Right cardiac atrium (tissue), 5 donors: Measurements from ENCODE around the gene ABCA9. TPM values are rescaled to one million over a fixed set of nuclear protein-coding genes. Genes with fewer than 3 reads are reported as not detected.

ENCODE experiments used
- ATAC-seq, 2 donors: fragments of 200-7000 bp; cut with Tn5 transposase; one replicate each; pipeline versions ENCODE4 v1.8.0 to v1.9.1; 2020; ENCODE audit warnings: moderate library complexity in 2 of 2, mild to moderate bottlenecking in 1 of 2
- DNase-seq, 3 donors: peaks; one replicate each; pipeline ENCODE4 v3.0.0-alpha.2; 2020
- H3K27ac ChIP-seq: one replicate; pipeline ENCODE4 v1.5.1; 2013; ENCODE audit warnings: mild to moderate bottlenecking, low read length, control low read depth, moderate library complexity
- H3K27me3 ChIP-seq: one replicate; pipeline ENCODE4 v1.6.1; 2013; ENCODE audit not compliant: control insufficient read depth, insufficient read depth
- H3K4me1 ChIP-seq: one replicate; pipeline ENCODE4 v1.6.1; 2013; ENCODE audit warnings: low read length; ENCODE audit not compliant: control insufficient read depth, insufficient read depth
- H3K4me3 ChIP-seq: one replicate; pipeline ENCODE4 v1.5.1; 2013; ENCODE audit warnings: low read length, control low read depth
- H3K9me3 ChIP-seq: one replicate; pipeline ENCODE4 v1.6.1; 2013; ENCODE audit warnings: low read length; ENCODE audit not compliant: control insufficient read depth
- WGBS: extraction: QIAGEN DNeasy Blood & Tissue Kit; methylation state at CpG from one replicate; pipeline ENCODE4 v1.1.7; 2013; 5-methylcytosine and 5-hydroxymethylcytosine counted together
- intact Hi-C, 4 donors: fragments of 100-400 bp; cut with DNase I; formaldehyde crosslinking; loops; one replicate each; pipeline versions ENCODE4 v1.11.0 to v1.14.0; 2022 to 2023
- polyA plus RNA-seq: library from polyadenylated mRNA; stranded (reverse); fragments of 200-250 nt; gene quantifications from one replicate; pipeline ENCODE4 v1.2.3, GENCODE V29; 2013
- total RNA-seq, 4 donors: library from RNA; stranded (reverse); fragmentation: NEBNext Ultra II Directional; extraction: Animal tissue kit (Norgen Biotek cat#: 25700); gene quantifications; one replicate each; pipeline ENCODE4 v1.2.1, GENCODE V29; 2021
- donor health status: healthy with polysubstance abuse.
- donor health status: DM: no; HTN: yes; CAD: no.
- donor health status: DM: no; HTN: no; CAD: no.
- donor health status: DM: no; HTN: yes; CAD: no; lungs with severe emphysema.
- donor health status: DM: yes; HTN: yes; CAD: no.

The ABCA9 gene
- total and polyA plus RNA-seq, 5 donors = 14.5 to 29.5 (median 27.8) TPM

GRCh38 chr17:69065113-69065512, 4.4 kb upstream of the ABCA9 start:
- H3K27me3 ChIP-seq = no peaks in the 10 kb centered on the region
- intact Hi-C loops = loop anchor here in 2 of 4 donors (10.0 kb wide), 1 partner anchor 170 kb away; no protein-coding TSS in a partner anchor
- H3K4me3 ChIP-seq = no peak overlapping the region
- no peaks in the 10 kb centered on the region for H3K9me3 ChIP-seq
- H3K4me1 ChIP-seq = no peaks in the 10 kb centered on the region
- ATAC-seq (no peak), DNase-seq (no peak)
- H3K27ac ChIP-seq = no peak overlapping the region

DNA sequence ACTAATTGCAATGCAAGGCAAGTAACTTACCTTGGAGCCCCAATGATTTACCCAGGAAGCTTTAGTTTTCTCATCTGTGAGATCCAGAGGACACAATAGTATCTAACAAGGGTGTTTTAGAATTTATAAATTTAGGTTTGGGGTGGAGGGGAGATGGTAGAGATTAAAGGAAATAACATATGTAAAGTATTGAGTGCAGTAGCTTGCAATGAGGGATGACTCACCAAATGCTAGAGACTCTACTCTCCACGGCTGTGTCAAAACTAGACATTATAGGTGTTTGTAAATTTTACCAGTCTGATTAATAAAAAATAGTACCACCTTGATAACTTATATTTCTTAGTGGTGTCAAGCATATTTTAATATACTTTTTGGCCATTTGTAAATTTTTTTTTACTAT, 3.7 kb upstream of the ABCA9 start:
- ATAC-seq = no peak
- intact Hi-C loops = loop anchor here in 2 of 4 donors (10.0 kb wide), 1 partner anchor 170 kb away; no protein-coding TSS in a partner anchor
- DNase-seq = no peak

DNA sequence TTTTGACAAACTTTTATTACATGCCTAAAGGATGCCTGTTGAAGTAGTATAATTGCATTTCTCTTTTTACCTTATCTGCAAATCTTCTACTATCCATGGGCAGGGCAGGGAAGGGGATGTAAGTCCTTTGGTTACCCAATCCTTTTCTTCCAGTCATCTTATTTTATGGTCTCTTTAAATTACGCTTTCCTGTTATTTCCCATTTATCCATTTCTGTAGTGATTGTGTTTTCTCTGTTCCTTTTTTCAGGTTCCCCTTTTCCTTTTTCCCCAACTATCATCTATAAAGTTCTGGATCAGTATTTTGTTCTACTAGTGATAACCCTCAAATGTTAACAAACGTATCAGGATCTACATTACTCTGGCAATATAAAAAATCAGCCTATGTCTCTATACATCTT, 3.3 kb upstream of the ABCA9 start:
- H3K27ac ChIP-seq = no peak overlapping the region
- whole genome bisulfite sequencing = 86% methylated on average over 2 of the region's 2 CpGs
- intact Hi-C loops = loop anchor here in 2 of 4 donors (10.0 kb wide), 1 partner anchor 171 kb away; no protein-coding TSS in a partner anchor
- no peaks in the 10 kb centered on the region for H3K4me1 ChIP-seq
- ATAC-seq (no peak), DNase-seq (no peak)
- H3K27me3 ChIP-seq = no peaks in the 10 kb centered on the region
- no peaks in the 10 kb centered on the region for H3K9me3 ChIP-seq
- H3K4me3 ChIP-seq = no peak overlapping the region

More for the DNA sequence above, 3.7 kb upstream of the ABCA9 start:
- Histone ChIP-seq H3K4me1 (no peaks in the 10 kb centered on the region), H3K27me3 (no peaks in the 10 kb centered on the region), H3K9me3 (no peaks in the 10 kb centered on the region), H3K27ac (no peak overlapping the region), H3K4me3 (no peak overlapping the region)
- 85% methylated on average over 1 of the region's 1 CpG for WGBS

- 73% methylated on average over 4 of the region's 4 CpGs for WGBS
- Histone ChIP-seq H3K9me3 (no peaks in the 10 kb centered on the region), H3K4me1 (no peaks in the 10 kb centered on the region), H3K27me3 (no peaks in the 10 kb centered on the region), H3K27ac (no peak overlapping the region), H3K4me3 (no peak overlapping the region)
- DNase-seq = no peak
- ATAC-seq = no peak
- intact Hi-C loops = loop anchor here in 2 of 4 donors (10.0 kb wide), 1 partner anchor 172 kb away; no protein-coding TSS in a partner anchor
Observed at GRCh38 chr17:69062860-69063581, 2.3 kb upstream of the ABCA9 start.

DNA sequence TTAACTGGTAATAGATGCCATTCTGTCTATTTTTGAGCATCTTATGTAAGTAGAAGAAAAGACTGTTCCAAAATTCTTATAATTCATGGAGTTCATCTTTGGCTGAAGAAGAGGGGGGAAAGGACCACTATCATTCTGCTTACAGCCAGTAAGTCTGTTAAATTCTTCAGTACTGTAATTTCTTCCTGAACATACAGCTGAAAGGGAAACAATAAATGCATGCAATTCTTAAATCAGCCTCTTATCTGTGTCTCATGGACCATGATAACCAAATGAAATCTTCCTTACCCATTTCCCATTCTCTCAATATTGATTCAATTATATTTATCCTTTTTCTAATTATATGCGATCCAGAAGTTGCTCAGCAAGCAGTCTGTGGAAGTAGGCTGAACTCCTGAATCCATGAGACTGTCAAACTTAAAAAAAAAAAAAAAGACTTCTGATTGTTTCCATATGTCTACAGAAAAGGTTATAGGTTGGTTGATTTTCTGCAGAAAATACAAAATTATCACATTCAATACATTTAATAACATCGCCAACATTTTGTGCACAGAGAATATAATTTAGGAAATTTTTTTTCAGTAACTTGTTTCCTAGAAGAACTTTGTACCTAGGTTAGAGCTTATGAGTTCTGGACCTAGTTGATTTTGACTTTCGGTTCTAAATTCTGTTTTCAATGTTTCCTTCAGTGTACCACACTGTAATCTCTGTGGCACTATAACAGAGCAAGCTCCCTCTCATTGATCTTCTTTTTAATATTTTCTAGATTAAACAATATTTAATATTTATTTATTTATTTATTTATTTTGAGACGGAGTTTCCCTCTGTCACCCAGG, 1.2 kb upstream of the ABCA9 start:
- ATAC-seq (no peak), DNase-seq (no peak)
- H3K27me3 ChIP-seq = no peaks in the 10 kb centered on the region
- no peaks in the 10 kb centered on the region for H3K4me1 ChIP-seq
- H3K9me3 ChIP-seq = no peaks in the 10 kb centered on the region
- 74% methylated on average over 4 of the region's 4 CpGs for WGBS
- intact Hi-C loops = loop anchor here in 2 of 4 donors (10.0 kb wide), 1 partner anchor 173 kb away; no protein-coding TSS in a partner anchor
- H3K4me3 ChIP-seq = no peak overlapping the region
- H3K27ac ChIP-seq = no peak overlapping the region

DNA sequence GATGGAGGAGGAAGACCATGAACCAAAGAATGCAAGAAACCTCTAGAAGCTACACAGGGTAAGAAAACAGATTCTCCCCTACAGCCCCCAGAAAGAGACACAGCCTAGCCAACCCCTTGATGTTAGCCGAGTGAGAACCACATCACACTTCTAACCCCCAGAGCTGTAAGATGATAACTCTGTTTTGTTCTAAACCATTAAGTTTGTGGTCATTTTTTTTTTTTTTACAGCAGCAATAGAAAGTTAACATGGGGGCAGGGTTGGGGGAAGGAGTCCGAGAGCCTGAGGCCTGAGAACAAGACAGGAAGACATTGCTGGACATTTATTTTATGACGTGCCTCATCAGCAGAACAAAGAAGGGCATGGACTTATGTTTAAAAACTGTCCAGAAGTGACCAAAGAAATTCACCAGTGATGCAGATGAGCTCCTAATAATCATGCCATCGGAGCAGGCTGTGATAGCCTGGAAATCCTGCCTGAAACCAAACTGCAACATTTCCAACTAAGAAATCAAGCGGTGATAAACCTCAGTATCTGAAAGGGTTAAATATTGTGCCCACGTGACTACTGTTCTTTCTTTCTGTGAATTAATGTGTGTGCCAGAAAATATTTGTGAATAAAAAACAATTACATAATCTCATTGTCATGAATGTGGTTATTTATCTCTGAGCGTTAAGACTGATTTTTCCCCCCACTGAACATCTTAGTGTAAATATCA, 1.1 kb downstream of the ABCA9 start:
- H3K4me1 ChIP-seq = no peaks in the 10 kb centered on the region
- DNase-seq = no peak
- WGBS = 37% methylated on average over 7 of the region's 7 CpGs
- H3K4me3 ChIP-seq = peak overlapping the region; percentile 46
- H3K9me3 ChIP-seq = no peaks in the 10 kb centered on the region
- intact Hi-C loops = loop anchor here in 2 of 4 donors (10.0 kb wide), 2 partner anchors 175 to 285 kb away; no protein-coding TSS in a partner anchor
- ATAC-seq = no peak
- peak overlapping the region; percentile 80 for H3K27ac ChIP-seq
- no peaks in the 10 kb centered on the region for H3K27me3 ChIP-seq

DNA sequence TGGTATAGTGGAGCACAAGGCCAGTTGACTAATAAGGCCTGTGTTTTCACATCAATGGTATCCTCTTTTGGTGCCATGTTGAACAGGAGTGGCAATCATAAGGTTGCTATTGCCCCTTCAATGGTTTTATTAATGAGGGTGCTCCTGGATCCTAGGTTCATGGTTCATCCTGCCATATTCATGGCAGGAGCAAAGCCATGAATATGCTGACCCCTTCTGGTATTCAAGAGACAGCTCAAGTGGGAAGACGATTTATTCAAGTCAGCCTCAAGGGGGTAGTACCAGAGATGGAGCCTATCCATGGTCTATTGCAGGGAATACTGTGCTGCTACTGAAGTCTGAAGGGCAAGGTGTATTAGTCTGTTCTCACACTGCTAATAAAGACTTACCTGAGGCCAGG, 2.6 kb downstream of the ABCA9 start:
- no peaks in the 10 kb centered on the region for H3K27me3 ChIP-seq
- ATAC-seq (no peak), DNase-seq (no peak)
- intact Hi-C loops = loop anchor here in 1 of 4 donors (10.0 kb wide), 1 partner anchor 283 kb away; no protein-coding TSS in a partner anchor
- no peaks in the 10 kb centered on the region for H3K9me3 ChIP-seq
- H3K4me1 ChIP-seq = no peaks in the 10 kb centered on the region
- H3K27ac ChIP-seq = no peak overlapping the region
- no peak overlapping the region for H3K4me3 ChIP-seq
- WGBS = 88% methylated on average over 1 of the region's 1 CpG

DNA sequence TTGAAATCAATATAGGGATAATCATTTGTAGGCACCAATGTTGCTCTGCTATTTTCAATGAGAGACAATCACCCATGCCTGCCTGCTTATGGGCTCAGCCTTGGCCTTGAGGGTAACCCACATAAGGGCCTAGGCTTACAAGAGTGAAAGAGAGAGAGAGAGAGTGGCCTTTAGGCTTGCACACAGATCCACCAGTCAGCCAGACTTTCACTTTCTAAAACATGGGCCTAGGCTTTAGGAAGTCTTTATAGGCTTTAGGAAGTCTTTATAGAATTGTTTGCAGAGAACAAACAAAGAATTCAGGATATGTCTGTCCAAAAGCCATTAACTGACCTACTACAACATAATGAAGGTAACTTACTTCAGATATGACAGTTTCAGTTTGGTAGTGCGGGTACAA, 3.4 kb downstream of the ABCA9 start:
- intact Hi-C loops = loop anchor here in 1 of 4 donors (10.0 kb wide), 1 partner anchor 282 kb away; no protein-coding TSS in a partner anchor
- no peak for ATAC-seq
- DNase-seq = no peak
- no peaks in the 10 kb centered on the region for H3K4me1 ChIP-seq
- H3K27me3 ChIP-seq = no peaks in the 10 kb centered on the region
- no peak overlapping the region for H3K4me3 ChIP-seq
- no peak overlapping the region for H3K27ac ChIP-seq
- WGBS = 94% methylated on average over 1 of the region's 1 CpG
- H3K9me3 ChIP-seq = no peaks in the 10 kb centered on the region

- ATAC-seq (no peak), DNase-seq (no peak)
- H3K9me3 ChIP-seq = no peaks in the 10 kb centered on the region
- peak overlapping the region; percentile 25 for H3K4me3 ChIP-seq
- intact Hi-C loops = loop anchor here in 1 of 4 donors (10.0 kb wide), 1 partner anchor 282 kb away; no protein-coding TSS in a partner anchor
- H3K27me3 ChIP-seq = no peaks in the 10 kb centered on the region
- H3K27ac ChIP-seq = no peak overlapping the region
- 80% methylated on average over 3 of the region's 3 CpGs for WGBS
- no peaks in the 10 kb centered on the region for H3K4me1 ChIP-seq
Observed at GRCh38 chr17:69056179-69056823, 4.4 kb downstream of the ABCA9 start.

GRCh38 chr17:69055334-69055733, 5.4 kb downstream of the ABCA9 start:
- H3K9me3 ChIP-seq = no peaks in the 10 kb centered on the region
- no peak overlapping the region for H3K27ac ChIP-seq
- intact Hi-C loops = loop anchor here in 1 of 4 donors (10.0 kb wide), 1 partner anchor 281 kb away; no protein-coding TSS in a partner anchor
- ATAC-seq (no peak), DNase-seq (no peak)
- H3K27me3 ChIP-seq = no peaks in the 10 kb centered on the region
- H3K4me3 ChIP-seq = no peak overlapping the region
- H3K4me1 ChIP-seq = peaks cover 1% of the 10 kb centered on the region
- 68% methylated on average over 2 of the region's 2 CpGs for WGBS
